Thymus (tissue), 11 donors: ENCODE results near the gene ESF1. TPM values are rescaled to one million over a fixed set of nuclear protein-coding genes. Genes with fewer than 3 reads are reported as not detected.
A peak's percentile ranks its signal among the peaks of the same experiment; 100 is the strongest.

Experiments
- DNase-seq, 9 donors: peaks; one replicate each; pipeline ENCODE4 v3.0.0-alpha.2; 2013; ENCODE audit warnings: low spot score in 9 of 9, low read depth in 6 of 9, missing footprints in 1 of 9
- H3K27ac ChIP-seq, 2 donors: one replicate each; pipeline ENCODE4 v1.5.1; 2013; ENCODE audit warnings: control low read depth in 1 of 2, low read depth in 1 of 2, low read length in 1 of 2, mild to moderate bottlenecking in 1 of 2, moderate library complexity in 1 of 2
- H3K27me3 ChIP-seq, 2 donors: one replicate each; pipeline ENCODE4 v1.5.1; 2013; ENCODE audit warnings: low read length in 1 of 2; ENCODE audit not compliant: control insufficient read depth in 2 of 2, insufficient read depth in 1 of 2
- H3K36me3 ChIP-seq, 2 donors: one replicate each; pipeline ENCODE4 v1.5.1; 2013; ENCODE audit warnings: low read length in 1 of 2, mild to moderate bottlenecking in 1 of 2, moderate library complexity in 1 of 2; ENCODE audit not compliant: control insufficient read depth in 2 of 2, insufficient read depth in 2 of 2
- H3K4me1 ChIP-seq, 2 donors: one replicate each; pipeline ENCODE4 v1.5.1; 2013; ENCODE audit warnings: low read length in 2 of 2; ENCODE audit not compliant: control insufficient read depth in 2 of 2, insufficient read depth in 2 of 2
- H3K4me3 ChIP-seq, 2 donors: one replicate each; pipeline ENCODE4 v1.5.1; 2013; ENCODE audit warnings: low read length in 2 of 2, control low read depth in 1 of 2, mild to moderate bottlenecking in 1 of 2
- H3K9me3 ChIP-seq, 2 donors: one replicate each; pipeline ENCODE4 v1.5.1; 2013; ENCODE audit warnings: low read length in 1 of 2, mild to moderate bottlenecking in 1 of 2; ENCODE audit not compliant: control insufficient read depth in 2 of 2, insufficient read depth in 1 of 2
- whole genome bisulfite sequencing: extraction: QIAGEN DNeasy Blood & Tissue Kit; methylation state at CpG from one replicate; pipeline ENCODE4 v1.1.7; 2013; 5-methylcytosine and 5-hydroxymethylcytosine counted together
- polyA plus RNA-seq: library from polyadenylated mRNA; stranded (reverse); fragments of 200-250 nt; gene quantifications from one replicate; pipeline ENCODE4 v1.2.3, GENCODE V29; 2013
- total RNA-seq: library from RNA; stranded (reverse); fragments of 120-200 nt; gene quantifications from one replicate; pipeline ENCODE4 v1.2.4, GENCODE V29; 2013
- donor health status: healthy.

Gene ESF1
- total and polyA plus RNA-seq, 2 donors, result 12.0 to 15.2 TPM

GRCh38 chr20:13700761-13701160 is 84.0 kb downstream of the ESF1 start:
- no peaks in the 10 kb centered on the region for H3K36me3 ChIP-seq
- no peak overlapping the region for H3K4me3 ChIP-seq
- no peak overlapping the region for H3K27ac ChIP-seq
- no peak for DNase-seq
- no peaks in the 10 kb centered on the region for H3K27me3 ChIP-seq
- H3K9me3 ChIP-seq, result no peaks in the 10 kb centered on the region
- no peaks in the 10 kb centered on the region for H3K4me1 ChIP-seq

GRCh38 chr20:13694420-13695150 is 90.1 kb downstream of the ESF1 start:
- Histone ChIP-seq H3K36me3 (no peaks in the 10 kb centered on the region), H3K27ac (peak overlapping the region in 1 of 2 donors; percentile 36), H3K4me3 (no peak overlapping the region), H3K9me3 (no peaks in the 10 kb centered on the region), H3K27me3 (no peaks in the 10 kb centered on the region), H3K4me1 (peaks cover 12 to 26% of the 10 kb centered on the region in 2 donors)
- peak in 1 of 9 donors; percentile 42 for DNase-seq
- WGBS, result 50% methylated on average over 8 of the region's 8 CpGs

- Histone ChIP-seq H3K27ac (no peak overlapping the region), H3K4me3 (no peak overlapping the region), H3K9me3 (no peaks in the 10 kb centered on the region), H3K4me1 (peaks cover 16 to 32% of the 10 kb centered on the region in 2 donors), H3K36me3 (no peaks in the 10 kb centered on the region), H3K27me3 (no peaks in the 10 kb centered on the region)
- no peak for DNase-seq
- 92% methylated on average over 11 of the region's 11 CpGs for WGBS
These were observed 91.7 kb downstream of the ESF1 start for GRCh38 chr20:13692802-13693736.

- H3K27me3 ChIP-seq, result no peaks in the 10 kb centered on the region
- H3K4me1 ChIP-seq, result peaks cover 16 to 36% of the 10 kb centered on the region in 2 donors
- no peak overlapping the region for H3K27ac ChIP-seq
- DNase-seq, result no peak
- 92% methylated on average over 1 of the region's 1 CpG for WGBS
- no peaks in the 10 kb centered on the region for H3K9me3 ChIP-seq
- no peak overlapping the region for H3K4me3 ChIP-seq
- no peaks in the 10 kb centered on the region for H3K36me3 ChIP-seq
These were observed 93.8 kb downstream of the ESF1 start for GRCh38 chr20:13690943-13691342.

- DNase-seq, result no peak
- Histone ChIP-seq H3K27ac (no peak overlapping the region), H3K4me3 (no peak overlapping the region), H3K36me3 (no peaks in the 10 kb centered on the region), H3K27me3 (no peaks in the 10 kb centered on the region), H3K9me3 (no peaks in the 10 kb centered on the region), H3K4me1 (peaks cover 25 to 38% of the 10 kb centered on the region in 2 donors)
- 75% methylated on average over 3 of the region's 3 CpGs for WGBS
These were observed 96.9 kb downstream of the ESF1 start for GRCh38 chr20:13687815-13688214.

- DNase-seq, result no peak
- Histone ChIP-seq H3K27ac (peak overlapping the region in 1 of 2 donors; percentile 89), H3K4me3 (no peak overlapping the region), H3K27me3 (no peaks in the 10 kb centered on the region), H3K4me1 (peaks cover 30 to 54% of the 10 kb centered on the region in 2 donors), H3K36me3 (no peaks in the 10 kb centered on the region), H3K9me3 (no peaks in the 10 kb centered on the region)
- 80% methylated on average over 2 of the region's 2 CpGs for WGBS
These were observed 99.1 kb downstream of the ESF1 start for GRCh38 chr20:13685623-13686022.

GRCh38 chr20:13684566-13685222 is 100.0 kb downstream of the ESF1 start:
- Histone ChIP-seq H3K27ac (peak overlapping the region; percentile 64 to 89), H3K27me3 (no peaks in the 10 kb centered on the region)

GRCh38 chr20:13683833-13684232 is 100.9 kb downstream of the ESF1 start:
- Histone ChIP-seq H3K36me3 (no peaks in the 10 kb centered on the region), H3K4me3 (no peak overlapping the region), H3K4me1 (peaks cover 35 to 63% of the 10 kb centered on the region in 2 donors), H3K27me3 (no peaks in the 10 kb centered on the region), H3K27ac (peak overlapping the region; percentile 6 to 89), H3K9me3 (no peaks in the 10 kb centered on the region)
- DNase-seq, result peak in 4 of 9 donors; percentile 31 to 65 (median 38)
- 4% methylated on average over 1 of the region's 1 CpG for WGBS

More at GRCh38 chr20:13684566-13685222, 100.0 kb downstream of the ESF1 start:
- Histone ChIP-seq H3K4me3 (peak overlapping the region in 1 of 2 donors; percentile 3), H3K4me1 (peaks cover 30 to 61% of the 10 kb centered on the region in 2 donors), H3K9me3 (no peaks in the 10 kb centered on the region), H3K36me3 (no peaks in the 10 kb centered on the region)
- 3% methylated on average over 5 of the region's 5 CpGs for WGBS
- peak; percentile 52 to 86 (median 64) for DNase-seq
